NB4 (cell line): ENCODE measurements around the gene ANKRD33B.

Experiments used
- MYC ChIP-seq: IDR thresholded peaks from 2 replicates; pipeline ENCODE4 v1.6.1; 2011; ENCODE audit warnings: low read depth, low read length
- POLR2A ChIP-seq: IDR thresholded peaks from 2 replicates; pipeline ENCODE4 v1.6.1; 2011; ENCODE audit warnings: mild to moderate bottlenecking; ENCODE audit not compliant: insufficient read length; ENCODE audit errors: extremely low read depth
- TF ChIP-seq, protein P1 (sequence below): IDR thresholded peaks from one replicate; pipeline ENCODE4 v1.5.1; 2012; ENCODE audit warnings: low read depth, low read length

DNA sequence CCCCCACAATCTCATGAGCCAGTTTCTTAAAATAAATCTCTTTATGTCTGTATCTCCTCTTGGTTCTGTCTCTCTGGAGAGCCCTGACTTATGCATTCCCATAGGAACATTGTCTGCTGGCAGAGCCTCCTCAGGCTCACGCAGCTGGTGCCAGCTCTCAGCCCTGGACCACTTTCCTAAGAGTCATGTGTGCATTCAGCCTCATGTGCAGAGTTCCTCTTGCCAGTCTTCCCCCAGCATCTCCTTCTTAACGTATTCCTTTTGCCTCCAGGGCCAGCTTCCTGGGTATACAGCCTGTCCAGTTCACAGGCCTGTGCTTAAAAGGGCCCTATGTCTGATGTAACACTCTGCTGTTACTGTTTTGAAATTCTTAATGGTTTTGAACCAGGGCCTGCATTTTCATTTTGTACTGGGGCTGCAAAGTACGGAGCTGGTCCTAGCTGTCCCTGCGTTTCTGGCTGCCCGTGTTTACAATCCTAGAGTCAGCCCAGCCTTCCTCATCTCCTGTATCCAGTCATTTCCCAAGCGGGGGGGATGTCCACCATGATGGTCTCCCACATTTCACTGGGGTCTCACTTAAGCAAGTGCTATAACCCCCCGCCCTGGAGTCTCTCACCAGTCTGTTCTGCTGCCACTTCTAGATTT, 18.1 kb downstream of the ANKRD33B start:
- no peak for TF ChIP-seq POLR2A
- TF ChIP-seq, protein P1, sequence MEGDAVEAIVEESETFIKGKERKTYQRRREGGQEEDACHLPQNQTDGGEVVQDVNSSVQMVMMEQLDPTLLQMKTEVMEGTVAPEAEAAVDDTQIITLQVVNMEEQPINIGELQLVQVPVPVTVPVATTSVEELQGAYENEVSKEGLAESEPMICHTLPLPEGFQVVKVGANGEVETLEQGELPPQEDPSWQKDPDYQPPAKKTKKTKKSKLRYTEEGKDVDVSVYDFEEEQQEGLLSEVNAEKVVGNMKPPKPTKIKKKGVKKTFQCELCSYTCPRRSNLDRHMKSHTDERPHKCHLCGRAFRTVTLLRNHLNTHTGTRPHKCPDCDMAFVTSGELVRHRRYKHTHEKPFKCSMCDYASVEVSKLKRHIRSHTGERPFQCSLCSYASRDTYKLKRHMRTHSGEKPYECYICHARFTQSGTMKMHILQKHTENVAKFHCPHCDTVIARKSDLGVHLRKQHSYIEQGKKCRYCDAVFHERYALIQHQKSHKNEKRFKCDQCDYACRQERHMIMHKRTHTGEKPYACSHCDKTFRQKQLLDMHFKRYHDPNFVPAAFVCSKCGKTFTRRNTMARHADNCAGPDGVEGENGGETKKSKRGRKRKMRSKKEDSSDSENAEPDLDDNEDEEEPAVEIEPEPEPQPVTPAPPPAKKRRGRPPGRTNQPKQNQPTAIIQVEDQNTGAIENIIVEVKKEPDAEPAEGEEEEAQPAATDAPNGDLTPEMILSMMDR, result no peak
- TF ChIP-seq MYC, result no peak
